ENCODE results near the gene OTX2.

Gene OTX2

DNA sequence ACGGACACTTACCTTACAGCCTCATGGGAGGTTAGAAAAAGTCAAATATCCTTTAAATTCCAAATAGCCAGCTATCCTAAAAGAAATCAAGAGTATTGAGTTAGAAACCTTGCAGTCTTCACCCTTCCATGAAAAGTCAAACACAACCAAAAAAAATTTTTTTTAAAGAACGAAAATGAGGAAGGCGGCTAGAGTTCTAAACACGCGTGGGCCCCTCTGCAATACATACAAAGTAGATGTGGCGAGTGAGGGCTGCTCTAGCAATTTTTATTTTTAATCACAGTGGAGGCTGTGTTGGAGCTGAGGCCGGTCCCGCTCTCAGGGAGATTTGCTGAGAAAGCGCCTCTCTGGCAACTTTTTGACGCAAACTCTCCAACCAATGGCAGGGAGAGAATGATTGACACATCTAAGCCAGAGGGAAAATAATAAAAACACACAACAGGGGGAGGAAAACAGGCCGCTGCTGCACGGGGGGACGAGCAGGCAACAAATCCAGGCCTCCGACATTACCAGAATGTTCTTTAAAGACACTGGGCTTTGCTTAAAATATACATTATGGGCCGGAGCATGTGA, at the start of gene OTX2:
Gene OTX2, minus strand, starts transcription at position 333 of the 573 bp plus-strand sequence. CDS start 5,023 bp downstream, outside the sequence.
- no peak for DNase-seq

DNA sequence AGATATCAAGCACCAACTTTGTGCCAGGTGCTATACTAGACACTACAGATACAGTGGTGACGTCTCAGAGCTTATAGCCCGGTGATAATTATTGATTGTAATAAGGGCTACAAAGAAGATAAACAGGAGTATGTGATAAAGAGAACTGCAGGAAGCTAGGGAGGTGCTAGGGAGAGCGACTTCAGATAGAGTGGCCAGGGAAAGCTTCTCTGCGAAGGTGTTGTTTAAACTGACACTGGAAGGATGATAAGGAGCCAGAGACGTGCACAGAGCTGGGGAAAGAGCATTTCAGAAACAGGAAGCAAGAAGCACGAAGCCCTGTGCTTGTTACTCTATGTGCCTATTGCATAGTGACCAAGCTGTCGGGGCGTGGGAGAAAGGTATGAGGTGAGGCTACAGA, 48.1 kb upstream of the OTX2 start:
- DNase-seq: no peak

DNA sequence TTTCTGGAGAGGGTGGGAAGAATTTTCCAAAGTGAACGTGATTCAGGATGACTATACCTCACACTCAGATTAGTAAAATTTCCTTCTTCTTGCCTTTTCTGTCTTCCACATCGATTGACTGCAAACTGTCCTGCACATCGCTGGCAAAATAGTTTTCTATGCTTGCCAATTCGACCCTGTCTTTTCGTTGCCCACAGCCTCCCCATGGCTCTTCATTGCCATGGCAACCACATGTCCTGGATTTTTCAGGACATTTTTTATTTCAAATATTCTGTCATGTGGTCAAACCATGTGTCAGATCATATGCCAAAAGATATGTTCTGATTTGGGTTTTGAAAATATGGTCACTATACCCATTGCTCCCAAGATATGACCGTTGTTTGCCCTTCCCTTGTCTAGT, 46.9 kb upstream of the OTX2 start:
- no peak for DNase-seq

DNA sequence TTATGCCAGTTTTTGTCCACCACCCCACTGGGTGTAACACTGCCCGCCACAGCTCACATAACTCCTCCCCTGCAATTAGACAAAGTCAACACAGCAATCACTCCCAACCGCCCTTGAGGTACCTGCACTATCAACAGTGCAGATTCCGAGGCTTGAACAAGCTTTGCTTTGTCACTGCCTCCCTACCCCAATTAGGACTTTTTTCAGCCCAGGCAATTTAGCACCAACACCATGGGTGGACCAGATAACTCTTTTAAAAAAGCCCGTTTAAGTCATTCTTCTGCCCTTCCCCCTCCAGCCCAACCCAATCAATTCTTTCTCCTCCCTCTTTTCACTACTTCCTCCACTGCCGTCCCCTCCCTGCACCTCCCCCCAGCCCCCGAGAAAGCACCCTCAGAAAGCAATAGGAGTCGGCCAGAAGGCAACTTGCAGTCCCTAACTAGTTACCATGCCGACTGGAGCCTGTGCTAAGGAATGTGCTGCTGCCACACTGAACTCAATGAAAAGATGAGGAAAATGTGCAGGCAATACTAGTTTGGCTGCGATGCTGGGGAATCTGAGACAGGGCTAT, 45.7 kb upstream of the OTX2 start:
- no peak for DNase-seq

DNA sequence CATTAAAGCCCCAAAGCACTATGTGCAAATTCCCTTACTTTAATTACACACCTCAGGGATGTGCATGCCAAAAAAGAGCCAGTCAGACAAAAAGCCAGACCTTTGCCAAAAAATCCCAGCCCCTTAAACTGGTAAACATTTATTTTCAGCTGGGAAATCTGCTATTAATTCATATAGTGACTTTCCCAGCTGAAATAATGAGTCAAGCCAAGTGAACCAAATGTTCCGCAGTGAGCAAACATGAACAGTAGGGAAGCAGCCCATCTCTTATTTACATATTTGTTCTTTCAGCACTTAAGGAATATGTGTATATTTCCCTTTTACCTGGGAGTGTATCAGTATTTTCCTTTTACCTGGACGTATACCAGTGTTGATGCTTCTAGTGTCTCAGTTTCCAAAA, 44.0 kb upstream of the OTX2 start:
- no peak for DNase-seq

DNA sequence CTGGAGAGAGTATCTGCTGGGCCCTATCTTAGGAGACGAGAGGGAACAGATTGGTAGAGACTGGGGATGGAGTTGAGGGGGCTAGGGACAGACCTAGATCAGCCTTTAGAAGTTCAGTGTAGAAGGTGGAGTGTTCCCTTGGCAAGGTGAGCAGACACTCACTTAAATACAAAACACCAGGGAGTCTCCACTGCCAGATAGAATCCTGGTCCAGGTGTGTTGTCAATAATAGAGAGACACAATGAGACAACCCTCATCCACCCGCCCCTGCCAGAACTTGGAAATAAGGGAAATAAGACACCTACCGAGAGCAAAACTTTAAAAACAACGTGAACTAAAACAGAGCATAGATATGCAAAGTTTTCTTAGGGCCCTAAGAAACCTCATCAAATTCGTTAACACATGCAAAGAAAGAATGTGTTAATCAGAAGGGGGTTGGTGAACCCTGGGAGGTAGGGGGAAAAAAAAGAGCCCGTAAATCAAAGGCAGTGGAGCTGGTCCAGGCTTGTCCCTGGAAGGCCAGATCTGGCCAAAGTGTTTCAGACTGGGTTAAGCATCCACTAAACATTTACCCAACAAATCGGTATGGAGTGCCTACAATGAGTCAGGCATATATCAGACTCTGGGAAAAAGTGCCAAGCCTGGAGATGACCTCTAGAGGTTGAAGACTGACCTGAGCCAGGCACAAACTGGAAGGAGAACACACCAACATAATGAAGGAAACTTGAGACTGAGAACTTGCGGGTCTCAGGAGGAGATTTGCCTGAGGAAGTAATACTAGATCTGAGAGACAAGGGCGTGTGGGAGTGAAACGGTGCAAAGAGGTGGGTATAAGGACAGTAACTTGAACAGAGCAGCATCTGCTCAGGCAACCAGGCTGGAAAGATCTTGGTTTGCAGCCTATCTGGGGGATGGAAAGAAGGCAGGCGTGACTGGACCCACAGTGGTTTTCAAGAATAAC, 37.0 kb upstream of the OTX2 start:
- no peak for DNase-seq

DNA sequence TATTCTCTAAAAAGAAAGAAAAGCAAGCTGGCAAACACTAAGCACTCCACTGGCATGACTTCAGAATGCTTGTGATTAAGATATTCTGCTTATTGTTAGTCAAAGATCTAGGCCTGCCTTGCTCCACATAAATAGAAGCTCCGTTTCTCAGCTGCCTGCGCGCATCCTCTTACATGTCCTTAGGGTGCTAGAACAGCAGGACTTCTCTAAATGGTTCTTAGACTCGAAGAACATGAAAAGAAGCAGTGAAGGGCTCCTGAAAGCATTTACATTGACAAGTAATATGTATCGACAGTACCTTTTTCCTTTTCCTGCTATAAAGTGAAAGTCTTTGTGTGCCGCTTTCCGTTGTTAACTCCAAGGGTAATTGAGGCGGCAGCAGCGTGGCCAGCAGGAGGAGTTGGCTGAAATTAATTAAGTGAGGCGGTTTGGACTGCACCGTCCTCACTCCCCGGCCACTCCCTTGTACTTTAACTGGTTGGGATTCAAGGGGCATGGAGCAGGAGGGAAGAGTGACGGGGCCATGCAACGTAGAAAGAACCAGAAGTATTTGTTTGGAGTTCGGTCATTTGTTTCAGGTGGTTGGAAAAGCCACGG, 34.2 kb upstream of the OTX2 start:
- no peak for DNase-seq

DNA sequence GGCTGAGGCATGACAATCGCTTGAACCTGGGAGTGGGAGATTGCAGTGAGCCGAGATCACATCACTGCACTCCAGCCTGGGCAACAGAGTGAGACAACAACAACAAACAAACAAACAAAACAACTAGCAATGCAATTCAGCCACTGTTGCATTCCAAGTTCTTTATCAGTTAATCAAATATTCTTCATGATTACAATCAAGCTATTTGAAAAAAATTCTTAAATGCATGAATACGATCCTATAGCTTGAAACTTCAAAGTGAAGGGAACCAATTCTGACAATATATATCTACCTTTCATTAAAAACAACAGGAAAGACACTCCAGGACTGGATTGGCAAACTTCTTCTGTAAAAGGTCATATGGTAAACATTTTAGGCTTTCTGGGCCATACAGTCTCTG, 31.3 kb upstream of the OTX2 start:
- no peak for DNase-seq

DNA sequence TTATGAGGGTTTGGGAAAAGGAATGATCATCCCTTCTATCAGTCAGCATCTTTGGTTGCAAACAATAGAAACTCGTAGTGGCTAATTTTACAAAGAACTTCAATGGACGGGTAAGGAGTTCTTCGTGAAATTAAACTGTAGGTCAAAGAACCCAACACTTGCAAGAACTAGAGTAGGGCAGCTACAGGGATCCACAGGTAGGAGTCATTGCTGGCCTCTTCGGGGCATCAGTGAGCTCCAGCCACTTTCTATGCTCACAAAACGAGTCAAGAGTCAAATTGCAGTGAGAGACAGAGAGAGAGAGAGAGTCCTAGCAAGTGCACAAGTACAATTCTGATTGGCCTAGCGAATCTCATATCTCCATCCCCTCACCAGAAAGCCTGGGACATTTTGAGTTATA, 29.9 kb upstream of the OTX2 start:
- DNase-seq: no peak

DNA sequence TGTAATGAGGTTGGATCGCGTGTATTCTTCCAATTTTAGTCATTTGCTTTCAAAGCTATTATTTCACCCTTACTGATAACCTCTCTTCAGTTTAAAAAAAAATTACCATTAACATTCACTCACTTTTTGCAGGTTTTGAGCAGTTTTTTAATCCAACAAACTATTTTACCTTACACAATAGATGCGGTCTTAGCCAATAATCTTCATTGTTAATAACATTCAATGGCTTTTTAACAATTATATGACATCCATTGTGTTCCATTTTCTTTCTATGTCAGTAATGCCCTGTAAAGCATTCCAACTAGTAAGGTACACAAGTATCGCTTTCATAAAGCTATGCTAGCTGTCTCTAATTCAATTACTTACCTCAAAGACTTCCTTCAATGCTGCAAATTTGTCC, 18.9 kb upstream of the OTX2 start:
- DNase-seq: no peak

GRCh38 chr14:56826214-56826613, 15.9 kb upstream of the OTX2 start:
- no peak for DNase-seq

- no peak for DNase-seq
These were observed 11.7 kb upstream of the OTX2 start for GRCh38 chr14:56821805-56822610.

DNA sequence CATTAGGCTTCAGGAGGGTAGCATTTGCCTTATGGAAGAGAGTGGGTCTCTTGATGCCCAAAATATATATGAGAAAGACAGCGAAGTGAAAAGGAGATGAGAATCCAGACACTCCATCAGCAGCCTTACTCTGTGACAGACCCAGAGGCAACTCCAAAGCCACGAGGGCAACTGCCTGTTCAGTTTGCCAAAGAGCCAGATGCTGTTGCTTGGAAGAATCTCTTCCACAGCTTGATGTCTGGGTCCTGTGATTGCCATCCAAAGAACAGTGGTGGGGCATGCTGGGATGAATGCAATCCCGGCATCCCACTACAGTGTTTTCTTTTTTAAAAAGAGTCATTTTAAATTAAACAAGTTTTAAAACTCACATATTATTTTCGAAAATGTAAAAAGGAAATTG, 10.9 kb upstream of the OTX2 start:
- no peak for DNase-seq

GRCh38 chr14:56817396-56817921, 7.2 kb upstream of the OTX2 start:
- DNase-seq: no peak

- DNase-seq: no peak
These were observed 6.5 kb upstream of the OTX2 start for GRCh38 chr14:56816574-56817391.

DNA sequence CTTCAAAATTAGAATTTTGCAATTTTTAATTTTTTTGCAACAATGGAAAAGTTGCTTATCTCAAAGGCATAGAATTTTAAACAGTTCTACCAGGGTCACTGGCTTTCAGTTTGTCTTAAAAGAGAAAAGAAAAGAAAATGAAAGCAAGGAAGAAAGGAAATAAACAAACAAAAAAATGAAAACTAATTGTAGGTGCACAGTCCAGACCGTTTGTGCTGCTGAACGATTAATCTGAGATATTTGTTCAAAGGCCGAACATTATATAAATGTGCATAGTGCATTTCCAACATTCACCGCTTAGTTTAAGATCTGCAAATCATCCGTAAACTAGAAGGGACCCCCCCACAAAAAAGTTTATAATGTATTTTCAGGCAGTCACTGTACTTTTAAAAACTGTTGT, 5.5 kb upstream of the OTX2 start:
- DNase-seq: no peak

DNA sequence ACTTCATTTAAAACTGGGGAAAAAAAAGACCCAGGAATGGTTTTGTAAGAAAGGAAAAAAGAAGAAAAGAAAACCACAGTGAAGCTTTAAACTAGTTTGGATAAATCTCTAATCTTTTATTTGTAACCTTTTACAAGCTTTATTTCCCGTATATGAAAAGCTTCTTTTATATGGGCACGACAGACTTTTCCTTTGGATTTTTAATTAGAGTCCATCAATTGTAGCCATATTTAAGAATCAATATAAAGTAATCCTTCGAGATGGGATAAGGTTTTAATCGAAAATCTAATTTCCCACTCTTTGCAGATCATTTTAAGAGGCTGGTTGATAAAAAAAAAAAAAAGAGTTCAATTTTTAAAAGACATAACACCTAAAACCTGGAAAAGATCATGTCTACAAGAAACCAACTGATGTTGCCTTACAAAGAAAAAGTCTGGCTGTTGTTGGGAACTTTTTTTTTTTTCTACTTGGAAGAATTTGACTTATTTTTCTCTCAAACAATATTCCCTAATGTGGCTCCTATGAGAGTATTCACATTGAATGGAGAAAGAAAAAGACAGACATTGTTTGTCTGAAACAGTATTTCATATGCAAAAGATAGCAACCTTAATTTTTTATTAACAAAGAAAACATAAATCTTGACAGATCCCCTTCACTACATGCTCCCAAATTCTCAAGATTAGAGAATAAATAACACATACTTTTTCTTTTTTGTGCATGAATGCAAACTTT, 4.9 kb upstream of the OTX2 start:
- DNase-seq: no peak

DNA sequence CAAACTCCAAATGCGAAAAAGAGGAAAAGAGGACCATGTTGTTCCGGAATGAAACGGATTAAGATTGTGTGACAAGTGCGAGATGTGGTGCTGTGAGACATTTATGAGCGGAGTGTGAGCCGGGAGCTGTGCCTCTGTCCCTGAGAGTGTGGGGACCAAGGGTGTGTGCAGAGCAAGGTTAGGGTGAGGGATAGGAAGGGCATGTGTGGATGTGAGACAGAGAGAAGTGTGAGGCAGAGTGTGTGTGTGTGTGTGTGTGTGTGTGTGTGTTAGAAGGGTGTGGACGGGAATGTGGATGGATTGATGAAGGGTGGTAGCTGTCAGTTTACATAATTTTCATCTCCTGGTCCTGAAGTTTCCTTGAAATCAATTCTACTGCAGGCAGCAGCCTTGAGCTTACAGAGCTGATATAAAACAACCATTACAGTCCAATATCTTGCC, 4.3 kb upstream of the OTX2 start:
- DNase-seq: no peak

DNA sequence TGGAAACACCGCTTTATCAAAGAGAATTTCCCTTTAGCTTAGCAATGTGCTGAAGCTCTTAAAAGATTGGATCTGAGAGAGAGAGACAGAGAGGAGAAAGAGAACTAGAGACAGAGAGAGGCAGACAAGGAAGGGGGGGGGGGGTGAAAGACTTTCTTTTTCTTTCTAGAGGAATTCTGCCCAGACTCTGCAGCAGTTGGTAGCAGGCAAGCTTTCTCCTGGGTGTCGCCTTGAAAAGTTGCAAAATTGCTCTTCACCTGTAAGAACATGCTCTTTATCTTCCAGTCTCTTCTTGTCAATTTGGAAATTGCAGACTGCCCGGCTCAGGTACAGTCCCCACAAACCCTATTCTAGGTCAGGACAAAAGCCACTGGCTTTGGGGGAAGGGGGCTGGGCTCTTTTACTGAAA, 2.9 kb upstream of the OTX2 start:
- no peak for DNase-seq

DNA sequence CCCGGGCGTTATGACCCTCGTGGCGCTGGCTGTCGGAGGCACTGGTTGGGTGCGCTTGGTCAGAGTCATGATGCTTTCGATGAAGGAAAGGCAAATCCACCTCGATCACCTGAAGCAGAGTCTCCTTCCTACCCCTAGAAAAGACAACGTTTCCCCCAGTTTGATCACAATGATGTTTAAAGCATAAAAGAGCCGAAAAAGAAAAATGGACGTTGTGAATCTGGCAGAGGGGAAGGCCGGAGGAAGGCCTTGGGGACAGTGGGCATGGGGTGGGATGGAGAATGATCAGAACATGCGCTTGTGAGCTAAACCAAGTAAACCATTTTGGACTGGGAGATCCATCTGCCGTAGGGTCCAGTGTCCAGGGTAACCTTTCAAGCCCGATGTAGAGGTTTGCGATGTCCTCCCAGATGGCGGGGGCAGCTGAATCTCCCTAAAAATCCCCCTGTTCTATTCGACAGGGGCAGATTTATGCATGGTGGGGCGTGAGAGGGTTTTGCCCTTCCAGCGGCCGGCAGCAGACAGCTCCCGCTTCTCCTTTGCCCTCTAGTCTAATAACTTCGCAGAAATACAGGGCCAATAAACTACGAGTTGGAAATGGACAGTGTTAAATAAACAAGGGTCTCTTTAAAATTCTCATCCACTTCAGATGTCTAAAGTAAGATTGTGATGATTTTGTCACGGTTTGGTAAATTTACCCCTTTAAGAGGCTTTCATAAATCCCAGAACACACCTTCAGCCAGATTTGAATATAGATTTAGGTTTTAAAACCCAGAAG, 2.3 kb upstream of the OTX2 start:
- no peak for DNase-seq

Data from femur (tissue), 1 donor.